AG09309 (cell line): ENCODE data around the gene PHF14.
"Not testable (repeated sequence)": the region's sequence is repeated elsewhere in the genome, so short reads cannot be mapped to it uniquely, and the experiment has no call there.

Experiments
- DNase-seq: peaks from one replicate; pipeline ENCODE4 v3.0.0-alpha.2; 2010; ENCODE audit warnings: low read depth
- H3K4me3 ChIP-seq: 2 replicates; pipeline ENCODE4 v1.5.1; 2011; ENCODE audit warnings: mild to moderate bottlenecking, low read depth, low read length, moderate library complexity; ENCODE audit not compliant: control insufficient read depth
- TF ChIP-seq, protein P1 (sequence below): IDR thresholded peaks from 2 replicates; pipeline ENCODE4 v1.5.1; 2011; ENCODE audit warnings: mild to moderate bottlenecking, low read depth, low read length, inconsistent platforms; ENCODE audit not compliant: insufficient read depth, control insufficient read depth; ENCODE audit errors: missing control alignments

PHF14 gene, protein sequence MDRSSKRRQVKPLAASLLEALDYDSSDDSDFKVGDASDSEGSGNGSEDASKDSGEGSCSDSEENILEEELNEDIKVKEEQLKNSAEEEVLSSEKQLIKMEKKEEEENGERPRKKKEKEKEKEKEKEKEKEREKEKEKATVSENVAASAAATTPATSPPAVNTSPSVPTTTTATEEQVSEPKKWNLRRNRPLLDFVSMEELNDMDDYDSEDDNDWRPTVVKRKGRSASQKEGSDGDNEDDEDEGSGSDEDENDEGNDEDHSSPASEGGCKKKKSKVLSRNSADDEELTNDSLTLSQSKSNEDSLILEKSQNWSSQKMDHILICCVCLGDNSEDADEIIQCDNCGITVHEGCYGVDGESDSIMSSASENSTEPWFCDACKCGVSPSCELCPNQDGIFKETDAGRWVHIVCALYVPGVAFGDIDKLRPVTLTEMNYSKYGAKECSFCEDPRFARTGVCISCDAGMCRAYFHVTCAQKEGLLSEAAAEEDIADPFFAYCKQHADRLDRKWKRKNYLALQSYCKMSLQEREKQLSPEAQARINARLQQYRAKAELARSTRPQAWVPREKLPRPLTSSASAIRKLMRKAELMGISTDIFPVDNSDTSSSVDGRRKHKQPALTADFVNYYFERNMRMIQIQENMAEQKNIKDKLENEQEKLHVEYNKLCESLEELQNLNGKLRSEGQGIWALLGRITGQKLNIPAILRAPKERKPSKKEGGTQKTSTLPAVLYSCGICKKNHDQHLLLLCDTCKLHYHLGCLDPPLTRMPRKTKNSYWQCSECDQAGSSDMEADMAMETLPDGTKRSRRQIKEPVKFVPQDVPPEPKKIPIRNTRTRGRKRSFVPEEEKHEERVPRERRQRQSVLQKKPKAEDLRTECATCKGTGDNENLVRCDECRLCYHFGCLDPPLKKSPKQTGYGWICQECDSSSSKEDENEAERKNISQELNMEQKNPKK

DNA sequence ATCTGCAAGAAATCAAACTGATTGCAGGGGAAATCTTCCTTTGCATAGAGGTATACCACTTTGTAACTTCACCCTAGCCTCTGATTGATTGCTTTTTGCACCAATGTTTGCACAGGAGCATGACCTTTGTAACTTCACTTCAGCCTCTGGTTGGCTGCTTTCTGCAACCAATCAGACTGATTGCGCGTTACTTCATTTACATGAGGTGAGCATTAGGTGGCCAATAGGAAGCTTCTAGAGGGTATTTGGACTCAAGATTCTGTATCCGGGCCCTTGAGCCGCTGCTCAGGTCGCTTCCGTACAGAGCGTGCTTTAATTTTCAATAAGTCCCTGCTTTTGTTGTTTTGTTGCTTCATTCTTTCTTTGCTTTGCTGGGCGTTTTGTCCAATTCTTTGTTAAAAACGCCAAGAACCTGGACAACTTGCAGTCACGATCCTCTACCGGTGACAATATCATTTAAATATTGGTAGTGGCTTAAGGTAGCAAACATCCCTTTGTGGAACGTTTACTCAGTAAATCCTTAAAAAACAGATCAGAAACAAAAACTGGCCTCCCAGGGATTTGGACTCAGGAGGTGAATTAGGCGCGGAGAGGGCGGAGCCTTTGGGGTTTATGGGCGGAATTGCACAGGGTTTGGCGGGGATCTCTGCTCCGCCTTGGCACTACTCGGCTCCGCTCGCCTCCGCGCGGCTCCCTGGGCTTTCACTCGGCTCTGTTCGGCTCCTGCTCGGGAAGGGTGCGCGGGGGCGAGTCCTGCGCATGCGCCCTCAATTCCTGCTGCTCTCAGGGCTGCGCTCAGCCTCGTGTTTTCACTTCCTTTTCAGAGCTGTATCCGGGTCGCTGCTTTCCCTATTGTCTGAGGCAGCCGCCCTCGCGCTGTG is at the start of gene PHF14:
TSS of gene PHF14 (plus strand) at position 812 of the 881 bp plus-strand sequence. CDS start 452 bp downstream, outside the sequence.
- peak; percentile 84 for DNase-seq
- TF ChIP-seq, protein P1, sequence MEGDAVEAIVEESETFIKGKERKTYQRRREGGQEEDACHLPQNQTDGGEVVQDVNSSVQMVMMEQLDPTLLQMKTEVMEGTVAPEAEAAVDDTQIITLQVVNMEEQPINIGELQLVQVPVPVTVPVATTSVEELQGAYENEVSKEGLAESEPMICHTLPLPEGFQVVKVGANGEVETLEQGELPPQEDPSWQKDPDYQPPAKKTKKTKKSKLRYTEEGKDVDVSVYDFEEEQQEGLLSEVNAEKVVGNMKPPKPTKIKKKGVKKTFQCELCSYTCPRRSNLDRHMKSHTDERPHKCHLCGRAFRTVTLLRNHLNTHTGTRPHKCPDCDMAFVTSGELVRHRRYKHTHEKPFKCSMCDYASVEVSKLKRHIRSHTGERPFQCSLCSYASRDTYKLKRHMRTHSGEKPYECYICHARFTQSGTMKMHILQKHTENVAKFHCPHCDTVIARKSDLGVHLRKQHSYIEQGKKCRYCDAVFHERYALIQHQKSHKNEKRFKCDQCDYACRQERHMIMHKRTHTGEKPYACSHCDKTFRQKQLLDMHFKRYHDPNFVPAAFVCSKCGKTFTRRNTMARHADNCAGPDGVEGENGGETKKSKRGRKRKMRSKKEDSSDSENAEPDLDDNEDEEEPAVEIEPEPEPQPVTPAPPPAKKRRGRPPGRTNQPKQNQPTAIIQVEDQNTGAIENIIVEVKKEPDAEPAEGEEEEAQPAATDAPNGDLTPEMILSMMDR = no peak
- H3K4me3 ChIP-seq = peak within 1 kb of the TSS; percentile 98

DNA sequence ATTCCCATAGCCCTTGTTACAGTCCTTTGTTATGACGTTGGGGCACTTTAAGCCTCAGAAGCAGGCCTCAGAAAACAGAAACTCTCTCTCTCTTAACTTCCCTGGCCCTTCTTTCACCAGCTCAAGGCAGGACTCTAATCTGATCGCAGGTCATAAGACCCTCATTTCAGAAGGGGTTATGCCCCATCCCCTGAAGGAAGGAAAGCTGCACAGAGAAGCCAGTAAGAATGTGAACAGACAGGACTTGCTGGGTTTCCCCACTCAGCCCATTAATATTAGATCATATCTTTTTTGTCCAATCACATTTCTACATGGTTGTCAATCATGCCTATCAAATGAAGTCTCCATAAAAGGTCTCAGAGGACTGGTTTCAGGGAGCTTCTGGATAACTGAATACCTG is 49.3 kb upstream of the PHF14 start:
- TF ChIP-seq, protein P1 = no peak
- no peak overlapping the region for H3K4me3 ChIP-seq
- DNase-seq = no peak

DNA sequence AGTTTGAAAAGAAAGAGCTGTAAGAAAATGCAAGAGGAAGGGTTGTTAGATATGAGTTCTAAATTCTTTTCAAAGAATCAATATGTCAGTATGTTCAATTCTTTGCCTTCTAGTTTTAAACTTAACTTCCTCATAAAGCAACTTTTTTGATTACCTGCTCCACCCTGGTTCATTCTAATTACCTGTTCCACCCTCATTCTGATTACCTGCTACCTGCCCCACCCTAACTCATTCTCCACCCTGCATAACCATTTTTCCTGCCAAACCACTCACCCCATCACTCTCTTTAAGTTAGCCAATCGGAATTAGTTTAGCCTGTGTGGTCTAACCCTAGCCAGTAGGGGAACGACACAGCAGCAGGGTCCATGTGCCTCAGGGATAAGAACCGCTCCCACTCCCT is 45.5 kb upstream of the PHF14 start:
- not testable (repeated sequence) for H3K4me3 ChIP-seq, DNase-seq

DNA sequence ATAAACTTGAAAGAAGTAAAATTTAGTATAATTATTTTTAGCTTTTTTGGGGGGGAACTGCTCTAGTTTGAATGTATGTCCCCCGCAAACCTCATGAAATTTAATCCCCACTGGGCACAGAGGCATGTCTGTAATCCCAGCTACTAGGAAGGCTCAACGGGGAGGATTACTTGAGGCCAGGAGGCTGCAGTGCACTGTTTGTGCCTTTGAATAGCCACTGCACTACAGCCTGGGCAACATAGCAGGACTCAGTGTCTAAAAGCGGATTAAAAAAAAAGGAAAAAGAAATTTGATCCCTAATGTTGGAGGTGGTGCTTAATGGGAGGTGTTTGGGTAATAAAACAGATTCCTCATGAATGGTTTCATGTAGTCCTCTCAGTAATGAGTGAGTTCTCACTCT is 43.1 kb upstream of the PHF14 start:
- TF ChIP-seq, protein P1 = no peak
- no peak overlapping the region for H3K4me3 ChIP-seq
- DNase-seq = no peak

DNA sequence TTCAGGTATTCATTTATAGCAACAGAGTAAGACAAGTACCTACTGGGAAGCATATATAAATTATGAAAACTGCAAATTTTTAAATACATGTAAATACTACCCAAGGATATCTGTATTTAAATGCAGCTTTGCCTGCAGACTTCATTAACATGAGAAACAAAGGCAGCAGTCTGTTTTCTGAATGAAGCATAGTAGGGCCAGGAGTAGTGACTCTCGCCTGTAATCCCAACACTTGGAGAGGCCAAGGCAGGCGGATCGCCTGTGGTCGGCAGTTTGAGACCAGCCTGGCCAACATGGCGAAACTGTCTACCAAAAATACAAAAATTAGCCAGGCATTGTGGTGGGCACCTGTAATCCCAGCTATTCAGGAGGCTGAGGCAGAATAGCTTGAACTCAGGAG is 42.5 kb upstream of the PHF14 start:
- H3K4me3 ChIP-seq = no peak overlapping the region
- TF ChIP-seq, protein P1 = no peak
- no peak for DNase-seq

DNA sequence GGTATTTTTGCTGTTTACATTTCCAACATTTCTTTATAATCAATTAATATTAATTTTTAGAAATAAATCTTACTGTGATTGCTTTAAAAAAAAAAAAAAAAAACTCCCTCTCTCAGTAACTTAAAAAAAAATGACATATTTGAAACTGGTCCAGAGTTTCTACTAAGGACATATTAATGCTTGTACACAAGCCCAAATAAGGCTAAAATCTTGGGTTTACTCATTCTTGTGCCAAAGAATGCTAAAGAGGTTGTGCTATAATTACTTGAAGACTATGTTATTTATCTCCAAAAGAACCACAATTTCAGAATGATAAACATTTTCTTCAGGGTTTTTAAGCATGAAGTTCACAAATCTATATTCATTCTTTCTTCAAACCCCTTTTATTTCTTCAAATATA is 39.4 kb upstream of the PHF14 start:
- peak; percentile 7 for DNase-seq
- no peak overlapping the region for H3K4me3 ChIP-seq
- TF ChIP-seq, protein P1 = no peak
